ENCODE data around the gene OR52B6. TPM values are rescaled to one million over a fixed set of nuclear protein-coding genes. Genes with fewer than 3 reads are reported as not detected.

Gene OR52B6
- total RNA-seq, 2 experiments from 2014 or later: not detected

GRCh38 chr11:5541427-5541826, 39.2 kb upstream of the OR52B6 start:
- Mint-ChIP-seq H3K4me1 (ENCODE audit: low read depth) (no peaks in the 10 kb centered on the region), H3K4me3 (no peak overlapping the region), H3K27ac (no peak overlapping the region), H3K27me3 (no peaks in the 10 kb centered on the region), H3K36me3 (ENCODE audit: low read depth) (no peaks in the 10 kb centered on the region), H3K9me3 (peaks cover 3% of the 10 kb centered on the region)
- TF ChIP-seq CTCF (IDR thresholded peaks at IDR 0.05): no peak
- DNase-seq (no peak), ATAC-seq (no peak)
- intact Hi-C loops (cut with micrococcal nuclease): no loop called here
- ChIA-PET CTCF (no interaction called here), POLR2A (no interaction called here)

GRCh38 chr11:5546457-5546856, 34.2 kb upstream of the OR52B6 start:
- no peak for TF ChIP-seq CTCF (IDR thresholded peaks at IDR 0.05)
- H3K9me3 Mint-ChIP-seq: no peaks in the 10 kb centered on the region
- H3K4me1 Mint-ChIP-seq (ENCODE audit: low read depth): no peaks in the 10 kb centered on the region
- no peak overlapping the region for H3K4me3 Mint-ChIP-seq
- H3K27ac Mint-ChIP-seq: no peak overlapping the region
- intact Hi-C loops (cut with micrococcal nuclease): no loop called here
- ChIA-PET CTCF (no interaction called here), POLR2A (no interaction called here)
- no peak for ATAC-seq
- H3K36me3 Mint-ChIP-seq (ENCODE audit: low read depth): peaks cover 2% of the 10 kb centered on the region
- peaks cover 2% of the 10 kb centered on the region for H3K27me3 Mint-ChIP-seq
- no peak for DNase-seq

GRCh38 chr11:5547982-5548381, 32.7 kb upstream of the OR52B6 start:
- peaks cover 2% of the 10 kb centered on the region for H3K36me3 Mint-ChIP-seq (ENCODE audit: low read depth)
- ATAC-seq: no peak
- peaks cover 10% of the 10 kb centered on the region for H3K27me3 Mint-ChIP-seq
- DNase-seq: no peak
- no peaks in the 10 kb centered on the region for H3K9me3 Mint-ChIP-seq
- intact Hi-C loops (cut with micrococcal nuclease): no loop called here
- H3K27ac Mint-ChIP-seq: no peak overlapping the region
- no peaks in the 10 kb centered on the region for H3K4me1 Mint-ChIP-seq (ENCODE audit: low read depth)
- TF ChIP-seq CTCF (IDR thresholded peaks at IDR 0.05): no peak
- CTCF ChIA-PET: no interaction called here
- POLR2A ChIA-PET: no interaction called here
- no peak overlapping the region for H3K4me3 Mint-ChIP-seq

GRCh38 chr11:5548440-5548839, 32.2 kb upstream of the OR52B6 start, which contains the start of gene OR52H1:
OR52H1 (minus strand) TSS chr11:5548540; CDS start chr11:5545505, 3,035 bp downstream.
- Mint-ChIP-seq H3K27ac (no peak within 1 kb of the TSS), H3K27me3 (peaks cover 11% of the 10 kb centered on the region), H3K4me1 (ENCODE audit: low read depth) (no peaks in the 10 kb centered on the region), H3K9me3 (no peaks in the 10 kb centered on the region), H3K4me3 (no peak within 1 kb of the TSS), H3K36me3 (ENCODE audit: low read depth) (peaks cover 2% of the 10 kb centered on the region)
- ChIA-PET POLR2A (no interaction called here), CTCF (no interaction called here)
- no peak for TF ChIP-seq CTCF (IDR thresholded peaks at IDR 0.05)
- intact Hi-C loops (cut with micrococcal nuclease): no loop called here
- no peak for ATAC-seq
- no peak for DNase-seq

GRCh38 chr11:5550440-5551095, 30.1 kb upstream of the OR52B6 start:
- Mint-ChIP-seq H3K9me3 (no peaks in the 10 kb centered on the region), H3K4me3 (no peak overlapping the region), H3K4me1 (ENCODE audit: low read depth) (no peaks in the 10 kb centered on the region), H3K27me3 (peaks cover 11% of the 10 kb centered on the region), H3K36me3 (ENCODE audit: low read depth) (peaks cover 2% of the 10 kb centered on the region), H3K27ac (no peak overlapping the region)
- ChIA-PET POLR2A (no interaction called here), CTCF (no interaction called here)
- ATAC-seq (no peak), DNase-seq (no peak)
- intact Hi-C loops (cut with micrococcal nuclease): no loop called here
- no peak for TF ChIP-seq CTCF (IDR thresholded peaks at IDR 0.05)
